Activated T-cell treated with anti-CD3 and anti-CD28 coated beads, Interleukin-2, amount 50 U/mL, for 4 hours (primary cell): ENCODE measurements around the gene NRAS. TPM values are rescaled to one million over a fixed set of nuclear protein-coding genes. Genes with fewer than 3 reads are reported as not detected.
A peak's percentile ranks its signal among the peaks of the same experiment; 100 is the strongest.
"Not testable (repeated sequence)": the region's sequence is repeated elsewhere in the genome, so short reads cannot be mapped to it uniquely, and the experiment has no call there.

Experiments
- ATAC-seq, 2 donors: fragments of 200-7000 bp; cut with Tn5 transposase; one replicate each; pipeline ENCODE4 v1.10.0; 2021
- DNase-seq: peaks from one replicate; pipeline ENCODE4 v3.0.0-alpha.2; 2020
- H3K27me3 Mint-ChIP-seq: one replicate; pipeline ENCODE4 v1.8.0; 2021; ENCODE audit warnings: low read depth, mixed read lengths
- H3K36me3 Mint-ChIP-seq: one replicate; pipeline ENCODE4 v1.8.0; 2022; ENCODE audit warnings: mixed read lengths; ENCODE audit not compliant: insufficient read depth
- H3K4me1 Mint-ChIP-seq: one replicate; pipeline ENCODE4 v1.8.0; 2021; ENCODE audit warnings: low read depth, mixed read lengths
- H3K4me3 Mint-ChIP-seq: one replicate; pipeline ENCODE4 v1.8.0; 2021; ENCODE audit warnings: mild to moderate bottlenecking, moderate library complexity, mixed read lengths
- H3K9me3 Mint-ChIP-seq: one replicate; pipeline ENCODE4 v1.8.0; 2021; ENCODE audit warnings: mixed read lengths
- total RNA-seq, 3 donors: library from RNA; stranded (reverse); gene quantifications; one replicate each; pipeline ENCODE4 v1.2.1, GENCODE V29; 2021

The NRAS gene
- 10 to 100 TPM; 64.5 to 70.3 (median 67.6) TPM for total RNA-seq

GRCh38 chr1:114716304-114717170, at the start of gene NRAS:
Gene NRAS, minus strand, starts transcription at chr1:114716771. Its CDS starts 611 bp downstream, at chr1:114716160.
- Mint-ChIP-seq H3K4me3 (peak within 1 kb of the TSS; percentile 96), H3K36me3 (peaks cover 52% of the 10 kb centered on the region), H3K4me1 (peaks cover 26% of the 10 kb centered on the region), H3K9me3 (no peaks in the 10 kb centered on the region), H3K27me3 (no peaks in the 10 kb centered on the region)
- DNase-seq (peak; percentile 95), ATAC-seq (peak; percentile 93 to 94)

GRCh38 chr1:114764689-114765088, 48.1 kb upstream of the NRAS start:
- Mint-ChIP-seq H3K9me3 (peaks cover 6% of the 10 kb centered on the region), H3K4me3 (no peak overlapping the region), H3K4me1 (no peaks in the 10 kb centered on the region), H3K27me3 (peaks cover 2% of the 10 kb centered on the region), H3K36me3 (peaks cover 7% of the 10 kb centered on the region)
- ATAC-seq (no peak), DNase-seq (no peak)

GRCh38 chr1:114758256-114758832, 41.8 kb upstream of the NRAS start:
- H3K4me1 Mint-ChIP-seq = peaks cover 41% of the 10 kb centered on the region
- H3K4me3 Mint-ChIP-seq = peak overlapping the region; percentile 96
- DNase-seq (no peak), ATAC-seq (no peak)
- H3K36me3 Mint-ChIP-seq = peaks cover 12% of the 10 kb centered on the region
- H3K27me3 Mint-ChIP-seq = peaks cover 2% of the 10 kb centered on the region
- H3K9me3 Mint-ChIP-seq = peaks cover 8% of the 10 kb centered on the region

GRCh38 chr1:114757455-114758255, 41.1 kb upstream of the NRAS start, which contains the start of gene CSDE1:
Gene CSDE1, minus strand, starts transcription at chr1:114757984. Its CDS starts 18,094 bp downstream, at chr1:114739890.
- peak; percentile 86 to 89 for ATAC-seq
- Mint-ChIP-seq H3K4me3 (peak within 1 kb of the TSS; percentile 96), H3K27me3 (peaks cover 2% of the 10 kb centered on the region), H3K4me1 (peaks cover 47% of the 10 kb centered on the region), H3K36me3 (peaks cover 12% of the 10 kb centered on the region), H3K9me3 (peaks cover 3% of the 10 kb centered on the region)
- DNase-seq = peak; percentile 97

GRCh38 chr1:114756949-114757454, 40.4 kb upstream of the NRAS start:
- H3K27me3 Mint-ChIP-seq = peaks cover 2% of the 10 kb centered on the region
- peaks cover 3% of the 10 kb centered on the region for H3K9me3 Mint-ChIP-seq
- peaks cover 18% of the 10 kb centered on the region for H3K36me3 Mint-ChIP-seq
- DNase-seq = no peak
- peak overlapping the region; percentile 96 for H3K4me3 Mint-ChIP-seq
- H3K4me1 Mint-ChIP-seq = peaks cover 54% of the 10 kb centered on the region
- no peak for ATAC-seq

- peaks cover 61% of the 10 kb centered on the region for H3K4me1 Mint-ChIP-seq
- no peaks in the 10 kb centered on the region for H3K27me3 Mint-ChIP-seq
- peak; percentile 9 to 16 for ATAC-seq
- no peak for DNase-seq
- peak overlapping the region; percentile 96 for H3K4me3 Mint-ChIP-seq
- peaks cover 18% of the 10 kb centered on the region for H3K36me3 Mint-ChIP-seq
- H3K9me3 Mint-ChIP-seq = peaks cover 3% of the 10 kb centered on the region
Measured at GRCh38 chr1:114756009-114756892, 39.7 kb upstream of the NRAS start.

GRCh38 chr1:114755006-114755931, 38.7 kb upstream of the NRAS start:
- peaks cover 21% of the 10 kb centered on the region for H3K36me3 Mint-ChIP-seq
- H3K4me3 Mint-ChIP-seq = peak overlapping the region; percentile 96
- no peak for ATAC-seq

GRCh38 chr1:114753702-114754101, 37.1 kb upstream of the NRAS start:
- Mint-ChIP-seq H3K4me3 (peak overlapping the region; percentile 96), H3K4me1 (peaks cover 86% of the 10 kb centered on the region), H3K36me3 (peaks cover 33% of the 10 kb centered on the region)
- peak; percentile 12 for DNase-seq
- not testable (repeated sequence) for H3K27me3 Mint-ChIP-seq, H3K9me3 Mint-ChIP-seq, ATAC-seq

More at GRCh38 chr1:114755006-114755931, 38.7 kb upstream of the NRAS start:
- Mint-ChIP-seq H3K27me3 (no peaks in the 10 kb centered on the region), H3K9me3 (peaks cover 3% of the 10 kb centered on the region), H3K4me1 (peaks cover 71% of the 10 kb centered on the region)
- DNase-seq = no peak

- ATAC-seq = no peak
- Mint-ChIP-seq H3K27me3 (no peaks in the 10 kb centered on the region), H3K9me3 (no peaks in the 10 kb centered on the region), H3K36me3 (peaks cover 38% of the 10 kb centered on the region), H3K4me3 (peak overlapping the region; percentile 13), H3K4me1 (peaks cover 88% of the 10 kb centered on the region)
- no peak for DNase-seq
Measured at GRCh38 chr1:114753143-114753542, 36.6 kb upstream of the NRAS start.

GRCh38 chr1:114750780-114751179, 34.2 kb upstream of the NRAS start:
- Mint-ChIP-seq H3K4me1 (peaks cover 94% of the 10 kb centered on the region), H3K9me3 (no peaks in the 10 kb centered on the region), H3K4me3 (peak overlapping the region; percentile 59), H3K36me3 (peaks cover 42% of the 10 kb centered on the region), H3K27me3 (no peaks in the 10 kb centered on the region)
- DNase-seq (no peak), ATAC-seq (no peak)

GRCh38 chr1:114749835-114750234, 33.3 kb upstream of the NRAS start:
- H3K4me1 Mint-ChIP-seq = peaks cover 94% of the 10 kb centered on the region
- H3K36me3 Mint-ChIP-seq = peaks cover 40% of the 10 kb centered on the region
- no peaks in the 10 kb centered on the region for H3K9me3 Mint-ChIP-seq
- H3K4me3 Mint-ChIP-seq = no peak overlapping the region
- ATAC-seq (no peak), DNase-seq (no peak)
- H3K27me3 Mint-ChIP-seq = no peaks in the 10 kb centered on the region

GRCh38 chr1:114746450-114747121, 30.0 kb upstream of the NRAS start:
- H3K36me3 Mint-ChIP-seq = peaks cover 46% of the 10 kb centered on the region
- no peak for DNase-seq

More at GRCh38 chr1:114746450-114747121, 30.0 kb upstream of the NRAS start:
- Mint-ChIP-seq H3K4me3 (no peak overlapping the region), H3K9me3 (no peaks in the 10 kb centered on the region), H3K4me1 (peaks cover 86% of the 10 kb centered on the region), H3K27me3 (no peaks in the 10 kb centered on the region)
- ATAC-seq = peak; percentile 29 to 38
